Activated B cell treated with CpG ODN at 0.5 μM for 24 hours (primary cell): ENCODE data around the gene LPP. TPM values are rescaled to one million over a fixed set of nuclear protein-coding genes. Genes with fewer than 3 reads are reported as not detected.

Source experiments
- ATAC-seq: fragments of 200-7000 bp; cut with Tn5 transposase; one replicate; pipeline ENCODE4 v1.10.0; 2021; ENCODE audit warnings: low read depth, mild to moderate bottlenecking, moderate library complexity
- CTCF ChIA-PET: fragments of 350-600 bp; sonication (Branson Sonifier 250); formaldehyde crosslinking; loops from one replicate; lab custom pipeline; 2021; ENCODE audit warnings: antibody characterized with exemption; lab: Charles Lee
- POLR2A ChIA-PET: fragments of 350-600 bp; sonication (Branson Sonifier 250); formaldehyde crosslinking; loops from one replicate; lab custom pipeline; 2021; ENCODE audit warnings: antibody characterized with exemption; lab: Charles Lee
- DNase-seq: peaks from one replicate; pipeline ENCODE4 v3.0.0; 2022
- H3K27ac Mint-ChIP-seq: one replicate; pipeline ENCODE4 v1.8.0; 2020; ENCODE audit warnings: mixed read lengths
- H3K27me3 Mint-ChIP-seq: one replicate; pipeline ENCODE4 v1.8.0; 2021; ENCODE audit warnings: mixed read lengths
- H3K36me3 Mint-ChIP-seq: one replicate; pipeline ENCODE4 v1.8.0; 2021; ENCODE audit warnings: low read depth, mixed read lengths
- H3K4me1 Mint-ChIP-seq: one replicate; pipeline ENCODE4 v1.8.0; 2021; ENCODE audit warnings: mixed read lengths
- H3K4me3 Mint-ChIP-seq: one replicate; pipeline ENCODE4 v1.8.0; 2020; ENCODE audit warnings: mild to moderate bottlenecking, mixed read lengths
- H3K9me3 Mint-ChIP-seq: one replicate; pipeline ENCODE4 v1.8.0; 2020; ENCODE audit warnings: mixed read lengths
- intact Hi-C: fragments of 100-400 bp; cut with micrococcal nuclease; formaldehyde crosslinking; loops from one replicate; pipeline ENCODE4 v1.15.1; 2024
- total RNA-seq: library from RNA; stranded (reverse); gene quantifications from 2 replicates; pipeline ENCODE4 v1.2.3, GENCODE V29; 2022
- TF ChIP-seq, protein P1 (sequence below): fragments of 200-600 bp; IDR thresholded peaks from one replicate; pipeline ENCODE4 v1.8.0; 2022; ENCODE audit warnings: antibody characterized with exemption, mild to moderate bottlenecking

LPP gene
- total RNA-seq, 1 donor from 2014 or later: 60.1 TPM

DNA sequence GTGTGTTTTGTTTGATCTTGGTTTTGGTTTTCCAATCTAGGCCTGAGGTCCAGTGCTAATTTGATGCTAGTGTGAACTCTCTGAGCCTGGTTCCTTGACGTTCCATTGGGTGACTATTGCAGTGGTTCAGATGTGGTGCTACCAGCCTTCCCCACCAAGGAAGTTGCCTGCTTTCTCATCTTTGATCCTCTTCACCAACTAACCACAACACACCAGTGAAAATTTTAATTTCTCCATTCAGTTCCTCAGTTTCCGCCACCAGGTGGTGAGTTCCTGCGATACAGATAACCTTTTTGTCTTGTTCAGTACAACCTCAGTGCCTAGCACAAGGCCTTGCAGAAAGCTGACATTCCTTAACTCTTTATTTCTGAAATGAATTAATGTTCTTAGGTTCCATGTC is 680.4 kb downstream of the LPP start:
- H3K9me3 Mint-ChIP-seq: no peaks in the 10 kb centered on the region
- no peak for ATAC-seq

DNA sequence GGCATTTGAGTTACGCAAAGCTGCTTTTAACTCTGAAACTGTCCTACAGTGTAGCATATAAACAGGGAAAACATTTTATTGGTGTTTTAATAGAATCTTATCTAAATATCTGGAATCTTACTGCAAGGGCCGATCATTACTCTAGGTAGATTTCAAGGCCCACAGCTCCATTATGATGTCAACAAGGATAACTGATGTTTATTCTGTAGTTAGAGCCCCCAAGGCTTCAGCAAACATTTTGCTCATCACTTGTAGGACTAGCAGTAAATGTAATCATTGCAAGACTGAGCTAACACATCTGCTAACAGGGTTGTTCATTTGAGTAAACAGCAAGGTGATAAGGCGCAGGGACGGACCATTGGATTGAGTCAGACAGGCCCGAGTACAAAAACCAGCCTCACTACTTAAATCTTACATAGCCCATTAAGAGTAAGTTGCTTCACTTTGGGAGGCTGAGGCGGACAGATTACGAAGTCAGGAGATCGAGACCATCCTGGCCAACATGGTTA is 685.3 kb downstream of the LPP start:
- no peak for ATAC-seq
- no peak overlapping the region for H3K27ac Mint-ChIP-seq
- intact Hi-C loops: no loop called here
- no peaks in the 10 kb centered on the region for H3K4me1 Mint-ChIP-seq
- POLR2A ChIA-PET: no interaction called here
- H3K4me3 Mint-ChIP-seq: no peak overlapping the region
- no peaks in the 10 kb centered on the region for H3K27me3 Mint-ChIP-seq
- TF ChIP-seq, protein P1, sequence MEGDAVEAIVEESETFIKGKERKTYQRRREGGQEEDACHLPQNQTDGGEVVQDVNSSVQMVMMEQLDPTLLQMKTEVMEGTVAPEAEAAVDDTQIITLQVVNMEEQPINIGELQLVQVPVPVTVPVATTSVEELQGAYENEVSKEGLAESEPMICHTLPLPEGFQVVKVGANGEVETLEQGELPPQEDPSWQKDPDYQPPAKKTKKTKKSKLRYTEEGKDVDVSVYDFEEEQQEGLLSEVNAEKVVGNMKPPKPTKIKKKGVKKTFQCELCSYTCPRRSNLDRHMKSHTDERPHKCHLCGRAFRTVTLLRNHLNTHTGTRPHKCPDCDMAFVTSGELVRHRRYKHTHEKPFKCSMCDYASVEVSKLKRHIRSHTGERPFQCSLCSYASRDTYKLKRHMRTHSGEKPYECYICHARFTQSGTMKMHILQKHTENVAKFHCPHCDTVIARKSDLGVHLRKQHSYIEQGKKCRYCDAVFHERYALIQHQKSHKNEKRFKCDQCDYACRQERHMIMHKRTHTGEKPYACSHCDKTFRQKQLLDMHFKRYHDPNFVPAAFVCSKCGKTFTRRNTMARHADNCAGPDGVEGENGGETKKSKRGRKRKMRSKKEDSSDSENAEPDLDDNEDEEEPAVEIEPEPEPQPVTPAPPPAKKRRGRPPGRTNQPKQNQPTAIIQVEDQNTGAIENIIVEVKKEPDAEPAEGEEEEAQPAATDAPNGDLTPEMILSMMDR: no peak
- DNase-seq: no peak
- H3K9me3 Mint-ChIP-seq: no peaks in the 10 kb centered on the region
- CTCF ChIA-PET: interaction anchor here (0.5 kb wide), 1 partner anchor 110 kb away, joined by 3 read pairs; no protein-coding TSS in a partner anchor
- H3K36me3 Mint-ChIP-seq: no peaks in the 10 kb centered on the region

More for the DNA sequence above, 680.4 kb downstream of the LPP start:
- TF ChIP-seq, protein P1: no peak
- intact Hi-C loops: no loop called here
- POLR2A ChIA-PET: no interaction called here
- no peak for DNase-seq
- no peak overlapping the region for H3K27ac Mint-ChIP-seq
- no peaks in the 10 kb centered on the region for H3K36me3 Mint-ChIP-seq
- H3K4me1 Mint-ChIP-seq: no peaks in the 10 kb centered on the region
- H3K27me3 Mint-ChIP-seq: no peaks in the 10 kb centered on the region
- CTCF ChIA-PET: no interaction called here
- H3K4me3 Mint-ChIP-seq: no peak overlapping the region

DNA sequence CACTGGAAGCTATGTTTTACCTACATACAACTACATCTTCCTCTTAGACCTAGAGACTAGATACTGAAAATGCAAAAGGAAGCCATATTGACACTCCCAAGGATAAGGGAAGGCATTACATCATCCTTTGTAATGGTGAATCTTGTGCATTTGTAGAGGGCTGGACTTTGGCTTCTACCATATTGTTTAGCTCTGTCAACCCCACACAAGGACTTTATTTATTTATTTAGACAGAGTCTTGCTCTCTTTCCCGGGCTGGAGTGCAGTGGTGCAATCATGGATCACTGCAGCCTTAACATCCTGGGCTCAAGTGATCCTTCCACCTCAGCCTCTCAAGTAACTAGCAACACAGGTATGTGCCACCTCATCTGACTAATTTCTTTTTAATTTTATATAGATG is 686.3 kb downstream of the LPP start:
- DNase-seq (no peak), ATAC-seq (no peak)
- no peaks in the 10 kb centered on the region for H3K27me3 Mint-ChIP-seq
- no peaks in the 10 kb centered on the region for H3K36me3 Mint-ChIP-seq
- POLR2A ChIA-PET: no interaction called here
- H3K27ac Mint-ChIP-seq: no peak overlapping the region
- no peak overlapping the region for H3K4me3 Mint-ChIP-seq
- intact Hi-C loops: no loop called here
- H3K9me3 Mint-ChIP-seq: no peaks in the 10 kb centered on the region
- TF ChIP-seq, protein P1: no peak
- CTCF ChIA-PET: no interaction called here
- H3K4me1 Mint-ChIP-seq: no peaks in the 10 kb centered on the region

DNA sequence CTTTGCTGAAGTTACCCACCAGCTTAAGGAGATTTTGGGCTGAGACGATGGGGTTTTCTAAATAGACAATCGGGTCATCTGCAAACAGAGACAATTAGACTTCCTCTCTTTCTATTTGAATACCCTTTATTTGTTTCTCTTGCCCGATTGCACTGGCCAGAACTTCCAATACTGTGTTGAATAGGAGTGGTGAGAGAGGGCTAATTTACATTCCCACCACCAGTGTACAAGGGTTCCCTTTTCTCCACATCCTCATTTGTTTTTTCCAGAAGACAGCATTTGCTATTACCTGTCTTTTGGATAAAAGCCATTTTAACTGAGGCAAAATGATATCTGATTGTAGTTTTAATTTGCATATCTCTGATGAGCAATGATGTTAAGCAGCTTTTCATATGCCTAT is 687.9 kb downstream of the LPP start:
- ATAC-seq: no peak

DNA sequence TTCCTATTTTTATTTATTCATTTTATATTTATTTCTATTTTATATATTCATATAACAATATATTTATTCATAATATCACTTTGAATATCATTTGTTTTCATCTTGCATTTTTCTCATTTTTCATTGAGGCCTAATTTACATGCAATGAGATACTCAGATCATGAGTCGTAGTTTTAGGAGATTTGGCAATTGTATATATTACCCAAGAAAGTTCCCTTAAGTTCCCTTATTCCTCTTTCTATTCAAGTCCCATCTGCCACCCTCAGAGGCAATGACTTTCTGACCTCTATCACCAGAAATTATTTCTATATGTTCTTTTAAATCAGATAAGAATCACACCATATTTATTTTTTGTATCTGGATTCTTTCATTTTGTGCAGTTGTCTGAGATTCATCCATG is 688.7 kb downstream of the LPP start:
- Mint-ChIP-seq H3K27me3 (no peaks in the 10 kb centered on the region), H3K4me3 (no peak overlapping the region), H3K36me3 (no peaks in the 10 kb centered on the region), H3K4me1 (no peaks in the 10 kb centered on the region), H3K9me3 (no peaks in the 10 kb centered on the region), H3K27ac (no peak overlapping the region)
- intact Hi-C loops: no loop called here
- ChIA-PET CTCF (no interaction called here), POLR2A (no interaction called here)
- no peak for ATAC-seq
- TF ChIP-seq, protein P1: no peak
- no peak for DNase-seq

More for the DNA sequence above, 687.9 kb downstream of the LPP start:
- POLR2A ChIA-PET: no interaction called here
- Mint-ChIP-seq H3K27ac (no peak overlapping the region), H3K9me3 (no peaks in the 10 kb centered on the region), H3K4me1 (no peaks in the 10 kb centered on the region), H3K36me3 (no peaks in the 10 kb centered on the region), H3K4me3 (no peak overlapping the region), H3K27me3 (no peaks in the 10 kb centered on the region)
- CTCF ChIA-PET: no interaction called here
- TF ChIP-seq, protein P1: no peak
- intact Hi-C loops: no loop called here
- DNase-seq: no peak
